GM19351 (cell line): Measurements from ENCODE around the gene PTPRN2.

Experiments
- ATAC-seq: cut with Tn5 transposase; IDR thresholded peaks from one replicate; pipeline ENCODE4 v1.9.1; 2021; ENCODE audit warnings: mild to moderate bottlenecking, moderate library complexity; ENCODE audit not compliant: unreplicated experiment

The PTPRN2 gene

DNA sequence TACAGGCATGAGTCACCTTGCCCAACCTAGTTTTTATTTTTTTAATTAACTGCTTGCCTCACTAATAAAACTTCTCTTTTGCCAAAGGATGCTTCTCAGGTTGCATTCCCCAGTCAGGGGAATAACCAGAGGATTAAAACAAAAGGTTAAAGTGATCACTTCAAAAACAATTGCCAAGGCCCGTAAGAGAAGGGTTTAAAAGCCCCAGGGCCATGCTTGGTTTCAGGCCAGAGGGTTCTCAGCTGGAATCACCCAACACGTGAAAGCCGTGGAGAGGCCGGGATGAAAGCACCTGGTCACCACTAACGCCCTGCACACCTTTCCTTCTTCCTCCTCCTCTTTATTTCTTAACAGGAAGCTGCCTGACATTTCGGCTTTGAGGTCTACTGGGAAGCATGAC lies 587.5 kb downstream of the PTPRN2 start:
- no peak for ATAC-seq

DNA sequence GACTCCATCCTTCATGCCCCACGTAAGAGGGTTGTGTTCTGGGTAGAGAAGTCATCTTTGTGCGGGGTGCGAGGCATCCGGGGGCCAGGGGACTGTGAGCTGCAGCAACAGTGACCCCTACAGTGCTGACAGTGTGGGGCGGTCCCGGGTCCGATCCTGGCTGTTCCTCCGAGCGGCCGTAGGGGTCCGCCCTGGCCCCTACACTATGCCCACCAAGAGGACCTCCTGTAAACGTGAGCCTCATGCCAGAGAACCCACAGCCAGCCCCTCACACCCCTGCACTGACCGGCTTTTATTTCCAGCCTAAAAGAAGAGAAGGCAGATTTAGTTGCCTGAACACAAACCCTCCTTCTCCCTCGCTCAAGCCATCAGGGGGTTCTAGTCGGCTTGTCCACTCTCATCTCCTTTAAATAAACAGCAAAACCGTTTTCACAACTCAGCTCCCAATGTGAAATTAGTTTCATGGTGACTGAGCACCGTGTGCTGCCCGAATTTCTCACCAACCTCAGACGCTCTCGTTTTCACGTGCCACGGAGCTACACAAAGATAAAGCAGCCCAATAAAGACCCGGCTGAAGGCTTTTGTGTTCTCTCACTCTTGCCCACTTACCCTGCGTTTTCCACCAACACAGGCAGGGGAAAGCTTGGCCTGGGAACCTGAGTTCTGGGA lies 588.6 kb downstream of the PTPRN2 start:
- ATAC-seq, result no peak

DNA sequence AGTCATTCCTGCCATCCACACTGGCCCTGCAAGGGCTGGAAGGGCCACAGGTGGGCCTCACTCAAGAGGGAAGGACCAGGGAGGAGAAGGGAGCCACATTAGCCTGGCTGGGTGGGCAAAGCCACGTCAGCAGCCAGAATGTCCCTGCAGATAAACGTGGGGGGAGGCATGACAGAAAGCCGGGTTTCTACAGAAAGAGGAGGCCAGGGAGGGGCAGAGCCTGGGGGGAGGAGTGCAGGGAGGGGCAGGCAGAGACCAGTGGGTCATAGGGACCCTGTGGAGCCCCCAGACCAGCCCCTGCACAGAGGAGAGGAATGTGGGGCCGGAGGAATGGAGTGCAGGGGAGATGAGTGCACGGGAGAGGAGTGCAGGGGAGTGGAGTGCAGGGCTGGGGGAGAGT lies 590.2 kb downstream of the PTPRN2 start:
- no peak for ATAC-seq

DNA sequence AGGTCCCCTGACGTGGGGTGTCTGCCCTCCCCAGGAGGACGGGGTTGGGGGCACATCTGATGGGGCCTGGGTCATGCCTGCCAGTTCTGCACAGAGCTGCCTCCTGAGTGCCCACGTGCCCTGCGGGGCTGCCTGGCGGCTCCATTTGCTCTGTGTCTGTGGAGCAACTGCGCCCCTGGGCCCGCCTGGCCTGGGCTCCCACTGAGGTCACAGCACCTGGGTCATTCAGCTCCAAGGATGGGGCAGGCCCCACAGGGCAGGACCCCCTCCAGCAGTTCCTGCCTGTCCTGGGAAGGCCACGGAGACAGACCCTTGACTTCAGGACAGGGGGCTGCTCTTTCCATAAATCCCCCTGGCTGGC lies 590.6 kb downstream of the PTPRN2 start:
- no peak for ATAC-seq

DNA sequence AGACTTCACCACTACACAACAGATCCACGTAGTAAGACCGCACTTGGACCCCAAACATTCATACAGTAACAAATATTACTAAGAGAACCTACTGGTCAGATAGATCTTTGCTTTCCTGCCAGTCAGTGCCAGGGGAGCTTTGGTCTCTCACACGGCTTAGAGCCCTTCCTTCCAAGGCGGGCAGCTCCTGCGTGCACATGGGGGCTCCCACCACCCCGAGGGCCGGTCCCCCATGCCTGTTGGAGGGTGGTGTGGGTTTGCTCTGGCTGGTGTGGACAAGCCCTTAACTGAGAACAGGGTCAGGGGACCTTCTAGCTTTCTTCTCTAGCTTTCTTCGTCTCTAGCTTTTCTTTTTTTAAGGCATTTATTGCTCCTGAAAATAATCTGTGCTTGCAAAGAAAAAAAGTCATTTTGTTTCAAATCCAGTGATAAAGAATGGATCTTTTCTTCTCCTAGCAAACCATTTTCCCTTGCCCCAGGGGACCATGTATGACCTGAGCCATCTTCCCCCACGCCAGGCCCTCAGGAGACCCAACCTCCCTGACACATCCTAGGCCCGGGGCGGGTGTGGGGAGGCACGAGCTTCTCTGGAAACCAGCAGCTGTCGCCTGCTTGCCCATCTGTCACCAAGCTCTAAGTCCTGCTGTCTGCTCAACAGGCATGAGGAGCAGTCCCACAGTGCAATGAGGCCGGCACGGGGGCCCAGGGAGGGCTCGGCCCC lies 591.1 kb downstream of the PTPRN2 start:
- no peak for ATAC-seq

DNA sequence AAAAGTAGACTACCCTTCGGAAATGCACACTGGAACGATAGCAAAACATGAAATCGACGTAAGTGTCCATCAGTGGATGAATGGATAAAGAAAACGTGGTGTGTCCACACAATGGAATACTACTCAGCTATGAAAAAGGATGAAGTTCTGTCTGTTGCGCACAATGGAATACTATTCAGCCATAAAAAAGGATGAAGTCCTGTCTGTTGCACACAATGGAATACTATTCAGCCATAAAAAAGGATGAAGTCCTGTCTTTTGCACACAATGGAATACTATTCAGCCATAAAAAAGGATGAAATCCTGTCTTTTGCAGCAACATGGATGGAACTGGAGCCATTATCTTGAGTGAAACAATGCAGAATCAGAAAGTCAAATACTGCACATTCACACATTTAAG lies 591.8 kb downstream of the PTPRN2 start:
- ATAC-seq, result no peak

DNA sequence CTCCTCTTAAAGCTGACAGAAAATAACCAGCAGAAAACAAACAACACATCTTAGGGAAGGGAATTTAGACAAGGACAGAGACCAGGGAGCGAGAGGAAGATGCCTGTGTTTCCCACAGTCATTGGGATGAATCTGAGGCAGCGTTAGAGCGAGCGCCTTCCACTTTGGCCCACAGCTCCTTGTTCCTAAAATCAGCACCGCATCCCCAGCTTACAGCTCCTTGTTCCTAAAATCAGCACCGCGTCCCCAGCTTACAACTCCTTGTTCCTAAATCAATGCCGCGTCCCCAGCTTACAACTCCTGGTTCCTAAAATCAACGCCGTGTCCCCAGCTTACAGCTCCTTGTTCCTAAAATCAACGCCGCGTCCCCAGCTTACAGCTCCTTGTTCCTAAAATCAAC lies 593.3 kb downstream of the PTPRN2 start:
- ATAC-seq, result no peak

DNA sequence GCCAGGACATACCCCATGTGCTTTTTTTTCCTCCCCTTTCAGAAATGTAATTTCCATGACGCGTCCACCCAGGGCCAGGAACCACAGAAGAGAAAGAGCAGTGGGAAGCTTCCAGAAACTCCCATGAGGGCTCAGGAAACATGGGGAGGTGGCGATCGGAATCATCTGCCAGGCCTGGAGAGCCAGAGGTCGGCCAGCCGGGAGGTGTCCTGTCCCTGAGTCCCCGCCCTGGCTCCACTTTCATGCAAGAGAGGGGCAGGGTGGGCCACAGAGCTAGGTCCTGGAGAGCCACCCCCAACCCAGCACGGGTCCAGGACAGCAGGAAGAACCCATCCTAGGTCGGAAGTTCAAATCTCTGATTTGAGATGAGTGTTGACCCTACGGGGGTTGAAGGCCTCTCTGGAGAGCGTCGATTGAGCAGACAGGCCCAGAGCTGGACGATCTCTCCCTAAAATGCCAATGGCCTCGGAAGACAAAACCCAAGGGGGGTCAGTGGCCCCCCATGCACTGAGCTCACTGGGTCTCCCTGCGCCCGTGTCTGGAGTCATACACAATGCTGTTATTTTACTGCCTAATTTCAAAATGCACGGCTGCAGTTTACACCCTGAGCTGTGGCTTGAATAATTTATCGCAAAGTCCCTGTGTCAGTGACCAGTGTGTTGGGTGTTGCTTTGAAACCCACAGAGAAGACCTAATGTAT lies 594.1 kb downstream of the PTPRN2 start:
- no peak for ATAC-seq

DNA sequence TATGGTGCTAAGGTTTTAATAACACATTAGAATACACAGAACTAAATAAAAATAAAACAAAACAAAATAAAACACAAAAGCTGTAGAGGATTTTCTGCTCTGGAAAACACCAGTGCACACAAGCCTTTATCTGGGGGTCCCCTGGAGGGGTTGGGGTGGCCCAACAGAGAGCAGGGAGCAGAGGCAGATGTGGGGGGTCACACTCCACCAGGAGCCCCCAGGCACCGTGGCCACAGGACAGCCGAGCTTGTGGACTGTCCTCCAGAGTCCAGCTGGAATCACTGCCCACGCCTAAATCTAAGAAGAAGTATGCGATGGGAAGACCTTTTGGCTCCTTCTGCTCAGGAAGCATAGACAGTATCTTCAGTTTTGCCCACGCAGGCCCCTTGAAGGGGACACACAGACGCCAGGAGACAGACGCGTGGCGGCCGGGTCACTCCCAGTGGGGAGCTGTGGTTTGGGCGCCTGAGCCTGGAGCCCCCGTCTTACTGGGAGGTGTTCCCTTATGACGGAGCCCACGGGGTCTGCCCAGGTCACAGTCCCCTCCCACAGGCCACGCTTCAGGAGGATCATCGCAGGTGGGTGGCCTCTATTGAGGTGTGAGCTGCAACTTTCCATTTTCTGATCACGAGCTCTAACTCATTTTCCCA lies 595.0 kb downstream of the PTPRN2 start:
- ATAC-seq, result no peak

DNA sequence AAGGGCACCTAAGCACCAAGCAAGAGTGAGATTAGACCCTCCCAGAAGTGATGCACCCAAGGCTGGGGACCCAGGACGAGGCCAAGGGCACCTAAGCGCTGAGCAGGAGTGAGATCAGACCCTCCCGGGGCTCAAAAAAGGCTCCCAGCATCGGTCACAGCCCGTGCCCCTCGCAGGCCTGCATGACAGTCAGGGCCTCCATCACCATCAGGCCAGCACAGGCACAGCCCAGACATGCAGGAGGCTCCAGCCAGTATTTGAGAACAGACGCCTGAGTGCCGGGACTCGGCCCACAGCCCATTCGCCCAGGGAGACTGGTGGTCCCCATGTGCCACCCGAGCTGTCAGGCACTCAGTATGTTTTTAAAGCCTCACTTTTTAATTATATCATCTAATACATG lies 595.9 kb downstream of the PTPRN2 start:
- ATAC-seq, result no peak

DNA sequence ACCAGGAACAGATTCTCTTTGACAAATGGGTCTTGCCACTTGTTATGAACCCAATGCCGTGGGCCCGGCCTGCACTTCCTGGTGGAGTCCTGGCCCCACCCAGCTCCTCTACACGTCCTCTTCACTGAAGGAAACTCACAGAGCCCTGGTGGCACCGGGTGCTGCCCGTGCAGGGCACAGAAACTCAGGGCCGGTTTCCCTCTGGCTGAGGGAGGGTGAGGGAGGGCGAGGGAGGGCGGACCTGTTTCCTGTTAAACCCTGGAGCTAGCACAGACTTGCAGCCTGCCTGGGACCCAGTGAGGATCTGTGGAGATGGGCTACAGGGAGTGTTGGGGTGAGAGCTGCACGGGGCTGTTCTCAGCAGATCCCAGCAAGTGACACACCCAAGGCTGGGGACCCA lies 596.3 kb downstream of the PTPRN2 start:
- no peak for ATAC-seq

DNA sequence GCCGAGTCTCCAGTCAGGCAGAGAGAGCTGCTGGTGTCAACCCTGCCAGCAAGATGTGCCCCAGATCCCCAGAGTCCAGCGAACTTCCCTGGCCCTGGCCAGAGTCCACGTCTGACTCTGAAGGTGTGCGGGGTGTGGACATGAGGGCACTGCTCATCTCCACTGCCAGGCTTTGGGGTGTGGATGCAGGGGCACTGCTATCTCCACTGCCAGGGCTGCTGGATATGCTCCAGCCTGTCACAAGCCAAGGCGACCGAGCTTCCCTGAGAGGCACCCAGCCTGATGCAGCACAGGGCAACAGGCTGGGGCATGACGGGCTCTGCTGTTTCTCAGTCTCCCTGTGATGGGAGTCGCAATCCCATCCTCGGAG lies 596.8 kb downstream of the PTPRN2 start:
- no peak for ATAC-seq

DNA sequence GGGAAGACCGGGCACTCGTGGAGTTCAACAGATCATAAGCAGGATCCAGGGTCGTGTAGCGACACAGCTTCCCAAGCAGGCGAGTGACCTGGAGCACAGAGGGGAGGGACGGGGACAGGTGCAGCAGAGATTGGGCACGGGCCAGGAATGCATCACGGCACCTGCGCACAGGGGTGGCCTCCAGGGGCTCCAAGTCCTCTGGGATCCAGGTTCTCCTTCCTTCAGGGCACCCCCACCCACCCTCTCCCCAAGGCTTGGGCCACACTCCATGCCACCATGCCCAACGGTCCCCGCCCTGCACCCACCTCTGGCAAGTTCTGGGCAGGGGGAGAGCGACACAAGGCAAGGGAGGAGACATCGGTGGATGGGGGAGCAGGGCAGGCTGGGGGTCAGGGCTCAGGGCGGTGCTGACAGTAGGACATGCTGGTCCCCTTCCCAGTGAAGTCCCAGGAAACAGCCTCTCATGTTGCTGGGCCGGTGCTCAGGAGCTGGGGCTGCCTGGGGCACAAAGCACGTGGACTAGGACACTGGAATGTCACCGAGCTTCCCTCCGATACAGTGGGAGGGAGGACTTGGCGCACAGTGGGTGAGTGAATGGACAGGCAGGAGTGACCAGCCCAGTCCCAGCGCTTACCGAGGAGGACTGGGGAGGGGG lies 597.3 kb downstream of the PTPRN2 start:
- no peak for ATAC-seq

DNA sequence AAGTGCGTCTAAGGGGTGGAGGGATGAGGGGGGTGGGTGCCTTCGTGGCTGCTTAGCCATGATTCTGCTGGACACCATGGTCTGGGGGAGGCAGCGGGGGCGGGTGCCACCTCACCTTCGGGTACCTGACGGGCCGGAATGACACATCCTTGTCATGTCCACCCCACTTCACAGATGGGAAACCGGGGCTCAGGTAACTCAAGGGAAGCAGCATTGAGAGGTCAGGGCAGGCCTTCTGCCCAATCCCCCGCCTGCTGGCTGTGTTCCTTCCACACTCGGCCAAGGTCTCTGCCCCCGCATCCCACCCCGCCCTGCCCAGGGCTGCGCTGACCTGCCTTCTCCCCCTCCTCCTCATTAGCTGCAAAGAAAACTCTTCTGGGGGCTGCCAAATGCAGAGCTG lies 598.0 kb downstream of the PTPRN2 start:
- ATAC-seq, result no peak

DNA sequence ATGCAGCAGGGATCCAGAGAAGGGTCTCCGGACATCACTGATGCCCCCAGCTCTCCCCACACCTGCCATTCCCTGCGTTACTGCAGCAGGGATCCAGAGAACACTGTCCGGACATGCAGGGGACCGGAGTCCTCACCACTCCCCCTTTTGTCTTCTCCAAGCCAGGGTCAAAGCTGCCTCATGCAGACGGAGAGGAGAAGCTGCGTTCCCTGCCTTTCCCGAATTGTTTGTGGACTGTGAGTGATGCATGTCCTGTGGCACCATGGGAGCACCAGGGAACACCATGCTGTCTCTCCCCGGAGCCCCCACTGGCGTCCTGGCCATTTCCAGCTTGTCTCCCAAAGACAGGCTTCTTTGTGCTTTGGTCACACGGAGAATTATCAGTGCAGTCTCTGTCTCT lies 599.7 kb downstream of the PTPRN2 start:
- no peak for ATAC-seq

DNA sequence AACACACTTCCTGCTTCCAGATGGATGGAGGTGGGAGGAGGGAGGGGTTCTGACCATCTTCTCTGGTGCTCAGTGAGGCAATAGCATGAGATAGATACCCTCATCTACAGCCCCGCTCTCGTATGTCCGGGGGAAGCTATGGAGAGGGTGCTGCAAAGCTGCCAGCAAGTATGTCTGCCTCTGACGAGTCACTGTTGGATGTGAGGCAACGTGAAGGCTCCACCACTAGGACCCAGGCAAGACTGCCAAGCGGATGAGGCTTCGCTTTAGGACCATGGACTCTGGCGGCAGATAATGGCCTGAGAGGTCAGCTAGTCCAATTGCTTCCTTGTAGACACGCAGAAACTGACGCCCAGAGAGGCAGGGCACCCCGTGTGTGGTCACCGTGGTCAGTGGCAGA lies 601.6 kb downstream of the PTPRN2 start:
- no peak for ATAC-seq

DNA sequence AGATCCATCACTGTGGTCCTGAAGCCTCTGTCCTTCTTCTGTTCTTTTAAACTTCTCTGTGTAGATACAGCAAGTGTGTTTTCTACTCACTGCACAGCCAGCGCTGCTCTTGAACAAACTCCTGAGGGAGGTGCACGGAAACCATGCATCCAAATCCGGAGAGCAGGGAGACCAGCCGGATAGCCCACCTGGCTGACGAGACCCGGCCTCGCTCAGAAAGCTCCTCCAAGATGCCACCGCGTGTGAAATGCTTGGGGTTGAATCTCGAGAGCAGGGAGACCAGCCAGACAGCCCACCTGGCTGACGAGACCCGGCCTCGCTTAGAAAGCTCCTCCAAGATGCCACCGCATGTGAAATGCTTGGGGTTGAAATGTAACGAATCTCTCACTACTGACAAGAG lies 602.0 kb downstream of the PTPRN2 start:
- no peak for ATAC-seq

DNA sequence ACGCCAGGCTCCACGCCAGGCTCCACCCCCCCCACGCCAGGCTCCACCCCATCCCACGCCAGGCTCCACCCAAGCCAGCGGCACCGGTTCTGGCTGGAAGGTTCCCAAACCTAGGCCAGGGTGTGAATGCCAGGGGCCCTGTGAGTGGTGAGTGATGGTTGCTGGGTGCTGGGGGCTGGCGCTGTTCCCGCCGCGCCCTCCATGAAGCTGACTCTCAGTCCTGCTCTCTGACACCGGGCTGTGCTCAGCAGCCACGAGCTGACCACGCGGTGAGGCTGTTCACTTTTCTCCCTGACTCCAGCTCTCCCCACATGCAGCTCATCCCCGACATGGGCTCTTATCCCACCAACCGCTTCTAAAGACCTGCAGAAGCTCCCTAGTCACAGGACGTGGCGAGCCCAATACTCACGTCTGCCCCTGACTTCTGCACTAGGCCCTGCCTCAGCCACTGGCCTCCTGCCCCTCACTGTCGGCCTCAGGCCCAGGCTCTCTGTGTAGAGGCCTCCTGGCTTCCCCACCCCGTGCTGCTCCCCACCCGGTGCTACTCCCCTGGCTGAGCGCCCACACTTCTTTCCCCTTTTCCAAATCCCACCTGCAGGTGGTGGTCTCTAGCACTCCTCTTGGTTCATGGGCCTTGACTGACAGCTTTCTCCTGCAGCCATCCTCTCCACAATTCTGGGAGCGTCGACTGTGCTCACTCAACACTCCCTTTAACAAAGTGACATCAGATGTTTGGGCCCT lies 603.0 kb downstream of the PTPRN2 start:
- ATAC-seq, result no peak

DNA sequence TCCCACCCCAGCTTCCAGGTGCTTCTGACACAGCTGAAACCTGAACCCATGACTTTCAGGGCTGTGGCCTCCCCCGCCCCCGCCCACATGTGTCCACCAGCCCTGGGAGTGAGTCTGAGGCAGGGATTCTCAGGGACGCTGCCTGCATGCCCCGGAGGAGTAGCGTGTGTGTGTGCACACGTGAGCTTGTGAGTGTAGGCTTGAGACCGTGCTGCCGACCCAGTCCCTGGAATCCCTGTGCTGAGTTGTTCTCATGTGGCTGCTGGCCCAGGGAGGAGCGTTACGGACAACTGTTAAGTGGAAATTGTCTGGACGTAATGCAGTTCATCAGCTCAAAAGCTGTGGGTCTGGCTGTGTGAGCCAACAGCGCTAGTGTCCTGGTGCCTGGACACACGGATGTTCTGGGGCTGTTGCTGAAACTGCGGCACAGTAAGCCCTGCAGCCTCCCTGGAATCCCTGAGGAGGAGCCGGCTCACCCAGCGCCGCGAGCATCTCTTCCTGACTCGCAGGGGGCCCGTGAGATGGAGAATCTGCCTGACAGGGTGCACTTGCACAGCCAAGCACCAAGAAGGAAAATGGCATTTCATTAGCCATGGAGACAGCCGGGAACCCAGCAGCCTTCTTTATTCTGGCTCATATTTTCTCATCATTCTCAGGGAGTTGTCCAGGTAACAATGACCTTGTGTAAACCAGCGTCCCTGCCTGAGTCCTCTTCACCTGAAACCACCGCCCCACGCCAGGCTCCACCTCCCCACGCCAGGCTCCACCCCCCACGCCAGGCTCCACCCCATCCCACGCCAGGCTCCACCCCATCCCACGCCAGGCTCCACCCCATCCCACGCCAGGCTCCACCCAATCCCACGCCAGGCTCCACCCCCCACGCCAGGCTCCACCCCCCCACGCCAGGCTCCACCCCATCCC lies 603.9 kb downstream of the PTPRN2 start:
- ATAC-seq, result no peak

DNA sequence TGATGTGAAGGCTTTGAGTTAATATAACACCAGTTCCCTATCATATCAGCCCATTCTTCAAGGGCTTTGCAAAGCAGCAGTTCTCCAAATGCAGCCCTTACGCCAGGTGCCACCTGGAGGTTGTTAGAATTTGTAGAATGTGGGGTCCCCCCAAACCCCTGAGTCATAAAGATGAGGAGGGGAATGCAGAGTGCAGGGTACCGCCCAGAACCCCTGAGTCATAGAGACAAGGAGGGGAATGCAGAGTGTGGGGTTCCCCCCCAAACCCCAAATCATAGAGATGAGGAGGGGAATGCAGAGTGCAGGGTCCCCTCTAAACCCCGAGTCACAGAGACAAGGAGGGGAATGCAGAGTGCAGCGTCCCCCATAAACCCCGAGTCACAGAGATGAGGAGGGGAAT lies 605.8 kb downstream of the PTPRN2 start:
- no peak for ATAC-seq
